H1 (cell line): Measurements from ENCODE around the gene BROX. TPM values are rescaled to one million over a fixed set of nuclear protein-coding genes. Genes with fewer than 3 reads are reported as not detected.
A peak's percentile ranks its signal among the peaks of the same experiment; 100 is the strongest.

Experiments used
- KDM5A ChIP-seq: fragments of 200-600 bp; IDR thresholded peaks from 2 replicates; pipeline ENCODE4 v1.7.1; 2012; ENCODE audit warnings: mild to moderate bottlenecking, low read length, inconsistent platforms, mixed read lengths
- polyA plus RNA-seq, 7 experiments: library from polyadenylated mRNA; depleted of rRNA in 3 of 7; stranded (reverse) in 5 of 7; unstranded in 2 of 7; fragments of >200 nt in 5 of 7; fragments of 200-250 nt in 2 of 7; gene quantifications; 1 replicate in 5 of 7; 2 replicates in 1 of 7; 4 replicates in 1 of 7; pipeline versions ENCODE4 v1.2.1 to v1.2.3, GENCODE V29; 2011 to 2013; ENCODE audit warnings: missing spikeins in 2 of 7, mixed read lengths in 2 of 7
- total RNA-seq: library from RNA; stranded (reverse); fragmentation: NEBNext Ultra II Directional; extraction: Animal tissue kit (Norgen Biotek cat#: 25700); gene quantifications from 2 replicates; pipeline ENCODE4 v1.2.1, GENCODE V29; 2021
- TF ChIP-seq, protein P1 (sequence below): IDR thresholded peaks from 2 replicates; pipeline ENCODE4 v1.6.1; 2012; ENCODE audit warnings: inconsistent platforms

Gene BROX
- total and polyA plus RNA-seq, 2 of the 8 experiments (the other 6 are each of a cell fraction or from before 2014, with no cell fraction given), result 3.8 to 26.7 TPM

DNA sequence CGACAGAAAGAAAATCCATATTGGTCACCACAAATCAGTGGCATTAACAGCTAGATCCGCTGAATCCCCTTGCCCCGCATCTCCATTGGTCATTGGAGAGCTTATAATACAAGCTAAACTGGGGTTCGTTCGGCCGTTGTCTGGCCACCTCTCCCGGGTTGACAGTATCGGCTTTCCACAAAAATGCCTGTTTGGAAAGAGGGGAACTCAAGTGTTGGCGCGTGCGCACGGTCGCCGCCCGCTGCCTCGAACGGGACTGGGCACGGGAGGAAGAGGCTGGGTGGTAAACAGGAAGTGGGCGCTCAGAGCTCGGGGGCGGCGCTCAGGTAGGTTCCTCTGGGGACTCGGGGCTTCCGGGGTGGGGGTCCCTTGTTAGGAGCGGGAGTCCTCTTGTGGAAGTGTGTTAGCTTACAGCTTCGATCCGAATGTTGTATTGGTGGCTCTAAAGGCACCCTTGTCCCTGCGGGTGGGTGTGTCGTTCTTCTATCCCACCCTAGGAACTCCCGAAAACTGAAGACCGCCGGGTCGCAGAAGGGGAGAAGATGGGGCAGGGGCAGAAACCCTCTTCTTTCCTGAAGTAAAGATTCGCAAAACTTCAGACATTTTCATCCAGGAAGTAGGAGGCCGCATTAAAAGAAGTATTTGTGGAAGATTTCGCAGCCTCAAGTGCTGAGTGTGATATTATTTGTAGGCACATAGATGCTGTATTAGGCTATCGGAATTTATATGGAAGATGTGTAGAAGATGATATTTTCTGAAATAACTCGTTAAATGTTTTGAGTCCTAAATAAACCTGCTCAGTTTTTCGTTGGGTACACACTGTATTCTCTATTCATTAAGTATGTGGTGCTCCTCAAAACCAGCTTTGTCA is 962 bp downstream of the BROX start (continued):
- TF ChIP-seq, protein P1, sequence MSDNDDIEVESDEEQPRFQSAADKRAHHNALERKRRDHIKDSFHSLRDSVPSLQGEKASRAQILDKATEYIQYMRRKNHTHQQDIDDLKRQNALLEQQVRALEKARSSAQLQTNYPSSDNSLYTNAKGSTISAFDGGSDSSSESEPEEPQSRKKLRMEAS, result peak; percentile 86
- 0 out of 2 replicates have a peak, but pooled peaks have one; percentile 50 for TF ChIP-seq KDM5A
